ENCODE data around the gene RBM28.

- TF ChIP-seq CTCF (conservative IDR thresholded peaks at IDR 0.05; ENCODE audit: low read depth, low read length), result no peak
- TF ChIP-seq EZH2 (IDR thresholded peaks at IDR 0.05; ENCODE audit: borderline replicate concordance, low read depth, low read length, poor library complexity, severe bottlenecking), result no peak
Observed at GRCh38 chr7:128271471-128271941, 72.2 kb downstream of the RBM28 start.

Measured in A673 (cell line).